ENCODE measurements around the gene BABAM2.

DNA sequence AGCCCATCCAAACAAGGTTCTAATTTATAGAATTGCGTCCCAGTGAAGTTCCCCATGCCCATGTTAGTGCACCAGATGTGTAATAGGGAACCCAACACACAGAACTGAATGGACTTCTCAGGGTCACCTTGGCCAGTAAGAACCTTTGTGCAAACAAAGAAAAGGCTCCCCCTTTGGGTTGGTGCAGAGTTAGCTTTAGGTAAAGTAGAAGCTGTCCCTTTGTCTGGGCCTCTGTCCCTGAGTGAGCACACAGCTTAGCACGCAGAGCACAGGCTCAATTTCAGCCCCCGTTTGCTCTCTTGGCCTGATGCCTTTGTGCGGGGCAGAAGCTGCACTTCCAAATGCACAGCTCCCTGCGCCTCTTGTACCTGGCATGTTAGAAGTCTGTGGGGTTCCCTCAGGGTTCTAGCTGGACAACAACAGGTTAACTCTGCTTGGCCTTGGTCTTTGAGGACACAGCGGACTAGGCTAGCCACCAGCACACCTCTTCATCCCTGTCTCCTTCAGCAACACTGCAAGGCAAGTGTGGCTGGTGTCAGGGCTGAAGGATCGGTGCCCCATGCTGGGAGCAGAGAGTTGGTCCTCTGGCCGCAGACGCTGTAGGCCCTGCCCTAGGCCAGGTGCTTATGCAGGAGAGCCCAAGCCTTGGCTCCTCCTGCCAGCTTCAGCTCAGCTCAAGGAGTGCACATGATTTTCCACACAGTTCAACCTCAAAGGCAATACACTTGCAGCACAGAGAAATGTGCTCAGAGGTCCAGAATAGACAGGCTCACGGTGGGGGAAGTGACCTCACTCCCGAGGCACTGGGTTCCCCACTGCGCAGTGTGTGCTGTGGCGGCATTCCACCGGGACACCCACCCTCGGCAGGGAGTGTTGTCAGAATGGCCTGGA is 428.8 kb downstream of the BABAM2 start:
- TF ChIP-seq, protein P1, sequence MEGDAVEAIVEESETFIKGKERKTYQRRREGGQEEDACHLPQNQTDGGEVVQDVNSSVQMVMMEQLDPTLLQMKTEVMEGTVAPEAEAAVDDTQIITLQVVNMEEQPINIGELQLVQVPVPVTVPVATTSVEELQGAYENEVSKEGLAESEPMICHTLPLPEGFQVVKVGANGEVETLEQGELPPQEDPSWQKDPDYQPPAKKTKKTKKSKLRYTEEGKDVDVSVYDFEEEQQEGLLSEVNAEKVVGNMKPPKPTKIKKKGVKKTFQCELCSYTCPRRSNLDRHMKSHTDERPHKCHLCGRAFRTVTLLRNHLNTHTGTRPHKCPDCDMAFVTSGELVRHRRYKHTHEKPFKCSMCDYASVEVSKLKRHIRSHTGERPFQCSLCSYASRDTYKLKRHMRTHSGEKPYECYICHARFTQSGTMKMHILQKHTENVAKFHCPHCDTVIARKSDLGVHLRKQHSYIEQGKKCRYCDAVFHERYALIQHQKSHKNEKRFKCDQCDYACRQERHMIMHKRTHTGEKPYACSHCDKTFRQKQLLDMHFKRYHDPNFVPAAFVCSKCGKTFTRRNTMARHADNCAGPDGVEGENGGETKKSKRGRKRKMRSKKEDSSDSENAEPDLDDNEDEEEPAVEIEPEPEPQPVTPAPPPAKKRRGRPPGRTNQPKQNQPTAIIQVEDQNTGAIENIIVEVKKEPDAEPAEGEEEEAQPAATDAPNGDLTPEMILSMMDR (conservative IDR thresholded peaks at IDR 0.05; ENCODE audit: low read length): no peak
- no peak for TF ChIP-seq EZH2phosphoT487 (IDR thresholded peaks at IDR 0.05; ENCODE audit: borderline replicate concordance, low read depth, low read length)
